ENCODE measurements around the gene EIF4G3. TPM values are rescaled to one million over a fixed set of nuclear protein-coding genes. Genes with fewer than 3 reads are reported as not detected.

Gene EIF4G3
- total RNA-seq, 1 experiment from 2014 or later: 55.4 TPM

GRCh38 chr1:21007876-21008275 lies 168.8 kb downstream of the EIF4G3 start:
- H3K4me3 Mint-ChIP-seq (ENCODE audit: unreplicated experiment): no peak overlapping the region
- intact Hi-C loops (cut with micrococcal nuclease; ENCODE audit: unreplicated experiment): no loop called here
- BruUV-seq (replicated peaks): no TSS peak
- H3K36me3 Mint-ChIP-seq (ENCODE audit: insufficient read depth, unreplicated experiment): no peaks in the 10 kb centered on the region
- Histone ChIP-seq H3K27me3 (replicated peaks; ENCODE audit: control insufficient read depth, insufficient read depth, low read length) (no peaks in the 10 kb centered on the region), H3K4me1 (no peaks in the 10 kb centered on the region), H3K4me3 (ENCODE audit: low read depth, low read length) (no peak overlapping the region), H3K9me3 (no peaks in the 10 kb centered on the region), H3K36me3 (ENCODE audit: control insufficient read depth, insufficient read depth, low read length) (no peaks in the 10 kb centered on the region)
- TF ChIP-seq CTCF (IDR thresholded peaks at IDR 0.05; ENCODE audit: insufficient read depth in 1 of 2, low read depth in 1 of 2, low read length in 1 of 2, severe bottlenecking in 1 of 2, unreplicated experiment in 1 of 2): no peak
- no peaks in the 10 kb centered on the region for H3K27me3 Mint-ChIP-seq (ENCODE audit: insufficient read depth, unreplicated experiment)
- no peak overlapping the region for H3K27ac Mint-ChIP-seq (ENCODE audit: unreplicated experiment)
- CTCF ChIA-PET: no interaction called here
- no peaks in the 10 kb centered on the region for H3K9me3 Mint-ChIP-seq (ENCODE audit: unreplicated experiment)
- peaks cover 2% of the 10 kb centered on the region for H3K4me1 Mint-ChIP-seq (ENCODE audit: low read depth, unreplicated experiment)
- POLR2A ChIA-PET: no interaction called here
- DNase-seq: no peak

- ChIA-PET POLR2A (no interaction called here), CTCF (no interaction called here)
- Histone ChIP-seq H3K9me3 (no peaks in the 10 kb centered on the region), H3K36me3 (ENCODE audit: control insufficient read depth, insufficient read depth, low read length) (no peaks in the 10 kb centered on the region), H3K4me3 (ENCODE audit: low read depth, low read length) (no peak overlapping the region), H3K4me1 (no peaks in the 10 kb centered on the region), H3K27me3 (replicated peaks; ENCODE audit: control insufficient read depth, insufficient read depth, low read length) (no peaks in the 10 kb centered on the region)
- no peak for TF ChIP-seq CTCF (IDR thresholded peaks at IDR 0.05; ENCODE audit: insufficient read depth in 1 of 2, low read depth in 1 of 2, low read length in 1 of 2, severe bottlenecking in 1 of 2, unreplicated experiment in 1 of 2)
- Mint-ChIP-seq H3K27ac (ENCODE audit: unreplicated experiment) (no peak overlapping the region), H3K27me3 (ENCODE audit: insufficient read depth, unreplicated experiment) (no peaks in the 10 kb centered on the region), H3K36me3 (ENCODE audit: insufficient read depth, unreplicated experiment) (peaks cover 7% of the 10 kb centered on the region), H3K4me1 (ENCODE audit: low read depth, unreplicated experiment) (no peaks in the 10 kb centered on the region), H3K9me3 (ENCODE audit: unreplicated experiment) (no peaks in the 10 kb centered on the region), H3K4me3 (ENCODE audit: unreplicated experiment) (no peak overlapping the region)
- no peak for DNase-seq
- BruUV-seq (replicated peaks): no TSS peak
- intact Hi-C loops (cut with micrococcal nuclease; ENCODE audit: unreplicated experiment): no loop called here
Measured at GRCh38 chr1:21005466-21006239, 171.0 kb downstream of the EIF4G3 start.

- CTCF ChIA-PET: no interaction called here
- H3K27ac Mint-ChIP-seq (ENCODE audit: unreplicated experiment): no peak overlapping the region
- Histone ChIP-seq H3K4me3 (ENCODE audit: low read depth, low read length) (no peak overlapping the region), H3K27me3 (replicated peaks; ENCODE audit: control insufficient read depth, insufficient read depth, low read length) (no peaks in the 10 kb centered on the region), H3K4me1 (no peaks in the 10 kb centered on the region), H3K9me3 (no peaks in the 10 kb centered on the region), H3K36me3 (ENCODE audit: control insufficient read depth, insufficient read depth, low read length) (no peaks in the 10 kb centered on the region)
- no peak overlapping the region for H3K4me3 Mint-ChIP-seq (ENCODE audit: unreplicated experiment)
- no peak for TF ChIP-seq CTCF (IDR thresholded peaks at IDR 0.05; ENCODE audit: insufficient read depth in 1 of 2, low read depth in 1 of 2, low read length in 1 of 2, severe bottlenecking in 1 of 2, unreplicated experiment in 1 of 2)
- DNase-seq: no peak
- POLR2A ChIA-PET: no interaction called here
- H3K27me3 Mint-ChIP-seq (ENCODE audit: insufficient read depth, unreplicated experiment): no peaks in the 10 kb centered on the region
- intact Hi-C loops (cut with micrococcal nuclease; ENCODE audit: unreplicated experiment): no loop called here
- H3K36me3 Mint-ChIP-seq (ENCODE audit: insufficient read depth, unreplicated experiment): peaks cover 7% of the 10 kb centered on the region
- BruUV-seq (replicated peaks): no TSS peak
- H3K4me1 Mint-ChIP-seq (ENCODE audit: low read depth, unreplicated experiment): no peaks in the 10 kb centered on the region
- no peaks in the 10 kb centered on the region for H3K9me3 Mint-ChIP-seq (ENCODE audit: unreplicated experiment)
Measured at GRCh38 chr1:21003281-21004045, 173.2 kb downstream of the EIF4G3 start.
